Epithelial cell of esophagus (primary cell): ENCODE results near the gene PLEKHA1.

Experiments
- DNase-seq: peaks from one replicate; pipeline ENCODE4 v3.0.0; 2010; ENCODE audit warnings: low read depth
- H3K4me3 ChIP-seq: 2 replicates; pipeline ENCODE4 v1.5.1; 2011; ENCODE audit warnings: mild to moderate bottlenecking, low read length, control low read depth
- CTCF ChIP-seq: IDR thresholded peaks from 2 replicates; pipeline ENCODE4 v1.5.1; 2011; ENCODE audit warnings: low read depth, mild to moderate bottlenecking, low read length, control low read depth, inconsistent platforms; ENCODE audit not compliant: insufficient read depth; ENCODE audit errors: missing control alignments

PLEKHA1 gene

GRCh38 chr10:122446668-122447423 is 72.3 kb downstream of the PLEKHA1 start:
- no peak overlapping the region for H3K4me3 ChIP-seq
- no peak for TF ChIP-seq CTCF
- peak; percentile 35 for DNase-seq

DNA sequence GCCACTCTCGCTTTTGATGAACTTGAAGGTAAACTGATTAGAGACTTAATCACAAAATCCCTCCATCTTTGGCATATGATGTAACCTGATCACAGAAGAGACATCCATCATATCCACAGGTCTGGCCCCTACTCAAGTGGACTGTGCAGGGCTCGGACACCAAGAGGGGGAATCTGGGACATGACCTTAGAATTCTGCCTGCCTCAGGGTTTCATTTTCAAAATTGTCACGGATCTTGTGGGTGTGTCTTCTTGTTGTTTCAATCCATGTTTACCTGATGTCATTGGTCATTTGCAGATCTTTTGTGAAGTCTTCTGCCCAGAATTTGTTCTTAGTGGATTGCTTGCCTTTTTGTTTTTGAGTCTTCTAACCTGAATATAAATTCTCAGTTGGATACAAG is 74.1 kb downstream of the PLEKHA1 start:
- H3K4me3 ChIP-seq = no peak overlapping the region
- no peak for TF ChIP-seq CTCF
- no peak for DNase-seq

DNA sequence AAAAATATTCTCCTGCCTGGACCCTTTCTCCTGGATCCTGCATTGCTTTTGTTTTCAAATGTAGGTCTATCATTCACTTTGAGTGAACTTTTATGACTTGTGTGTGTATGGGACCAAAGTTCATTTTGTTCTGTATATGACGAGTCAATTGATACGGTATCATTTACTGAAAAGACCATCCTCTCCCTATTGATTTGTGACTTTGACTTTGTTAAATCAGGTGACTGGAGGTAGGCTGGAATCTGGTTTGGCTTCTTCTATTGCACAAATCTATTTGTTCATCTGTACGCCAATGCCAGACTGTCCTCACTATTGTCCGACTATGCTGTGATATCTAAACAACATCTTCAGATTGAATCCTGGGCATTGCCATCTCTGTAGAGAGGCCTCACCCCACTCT is 74.6 kb downstream of the PLEKHA1 start:
- no peak overlapping the region for H3K4me3 ChIP-seq
- TF ChIP-seq CTCF = no peak
- DNase-seq = no peak

DNA sequence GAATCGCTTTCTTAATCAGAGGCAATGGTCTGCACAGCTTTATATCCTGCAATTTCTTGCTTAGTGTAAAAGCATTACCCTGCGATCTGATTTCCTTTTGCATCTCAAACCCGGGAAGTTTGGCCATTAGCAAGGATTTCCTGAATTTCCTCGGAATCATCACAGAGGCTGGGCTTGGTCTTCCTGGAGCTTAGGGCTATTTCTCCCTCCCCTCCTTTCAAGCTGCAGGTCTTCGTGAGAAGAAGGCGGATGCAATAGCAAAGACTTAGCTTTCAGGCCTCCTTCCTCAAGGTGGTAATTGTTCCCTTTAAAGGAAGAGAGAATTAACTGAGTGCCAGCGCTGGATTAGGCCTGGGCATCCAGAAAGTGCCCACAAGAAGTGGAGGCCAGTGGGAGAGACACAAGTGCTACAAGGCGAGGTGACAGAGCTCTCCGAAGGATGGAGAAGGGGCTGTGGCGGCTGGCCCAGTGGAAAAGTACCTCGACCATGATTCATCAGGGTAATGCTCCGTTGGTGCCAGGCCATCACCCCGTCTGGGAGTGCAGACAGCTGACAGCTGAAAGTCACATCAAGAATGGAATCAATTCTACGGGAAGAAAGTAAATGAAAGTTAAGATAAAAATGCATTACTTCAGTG is 76.0 kb downstream of the PLEKHA1 start:
- TF ChIP-seq CTCF = no peak
- no peak for DNase-seq
- H3K4me3 ChIP-seq = no peak overlapping the region

DNA sequence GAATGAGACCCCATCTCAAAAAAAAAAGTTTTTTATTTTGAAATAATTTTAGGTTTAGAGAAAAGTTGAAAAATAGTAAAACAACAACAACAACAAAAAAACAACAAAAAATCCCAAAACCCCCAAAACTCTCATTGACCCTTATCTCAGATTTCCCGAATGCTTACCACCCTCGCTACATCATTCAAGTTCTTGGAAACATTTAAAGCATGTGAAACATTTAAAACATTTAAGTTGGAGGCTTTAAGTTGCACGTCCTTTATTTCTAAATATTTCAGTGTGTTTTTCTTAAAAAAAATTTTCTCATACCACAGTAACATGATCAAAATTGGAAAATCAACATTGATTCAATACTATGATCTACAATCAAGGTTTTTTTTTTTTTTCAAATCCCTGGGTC is 79.6 kb downstream of the PLEKHA1 start:
- H3K4me3 ChIP-seq = no peak overlapping the region
- DNase-seq = no peak
- no peak for TF ChIP-seq CTCF

GRCh38 chr10:122454603-122455080 is 80.1 kb downstream of the PLEKHA1 start, which contains the start of gene ARMS2:
Gene ARMS2 (plus strand): TSS chr10:122454653. CDS start chr10:122454728, 75 bp downstream.
- no peak for TF ChIP-seq CTCF
- DNase-seq = no peak
- no peak within 1 kb of the TSS for H3K4me3 ChIP-seq
